CD4-positive, alpha-beta T cell treated with Interleukin-12 subunit alpha and Interleukin-12 subunit beta, for 1 hour (primary cell): ENCODE data around the gene RPL19.
"Not testable (repeated sequence)": the region's sequence is repeated elsewhere in the genome, so short reads cannot be mapped to it uniquely, and the experiment has no call there.

ENCODE experiments used
- DNase-seq: peaks from one replicate; pipeline ENCODE4 v3.0.0-alpha.2; 2020

RPL19 gene

GRCh38 chr17:39200070-39200879 lies at the start of gene RPL19:
TSS of gene RPL19 (plus strand) at chr17:39200283. CDS start at chr17:39200345, 62 bp downstream.
- DNase-seq = no peak

DNA sequence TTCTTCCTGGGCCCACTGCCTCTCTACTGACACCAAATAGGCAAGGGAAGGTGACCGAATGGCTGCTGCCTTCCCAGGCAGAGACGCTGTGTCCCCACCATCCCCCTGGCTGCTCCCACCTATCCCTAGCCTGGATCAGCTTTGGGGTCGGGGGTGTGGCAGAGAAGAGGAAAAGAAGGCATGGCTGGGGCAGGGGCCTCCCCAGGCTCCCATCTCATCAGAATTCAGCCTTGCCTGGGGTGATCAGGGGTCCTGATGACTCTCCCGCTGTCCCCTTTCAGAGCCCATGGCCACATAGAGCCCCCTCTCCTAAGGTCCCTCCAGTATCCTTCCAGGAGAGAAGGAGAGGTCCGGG lies 49.3 kb upstream of the RPL19 start:
- no peak for DNase-seq

DNA sequence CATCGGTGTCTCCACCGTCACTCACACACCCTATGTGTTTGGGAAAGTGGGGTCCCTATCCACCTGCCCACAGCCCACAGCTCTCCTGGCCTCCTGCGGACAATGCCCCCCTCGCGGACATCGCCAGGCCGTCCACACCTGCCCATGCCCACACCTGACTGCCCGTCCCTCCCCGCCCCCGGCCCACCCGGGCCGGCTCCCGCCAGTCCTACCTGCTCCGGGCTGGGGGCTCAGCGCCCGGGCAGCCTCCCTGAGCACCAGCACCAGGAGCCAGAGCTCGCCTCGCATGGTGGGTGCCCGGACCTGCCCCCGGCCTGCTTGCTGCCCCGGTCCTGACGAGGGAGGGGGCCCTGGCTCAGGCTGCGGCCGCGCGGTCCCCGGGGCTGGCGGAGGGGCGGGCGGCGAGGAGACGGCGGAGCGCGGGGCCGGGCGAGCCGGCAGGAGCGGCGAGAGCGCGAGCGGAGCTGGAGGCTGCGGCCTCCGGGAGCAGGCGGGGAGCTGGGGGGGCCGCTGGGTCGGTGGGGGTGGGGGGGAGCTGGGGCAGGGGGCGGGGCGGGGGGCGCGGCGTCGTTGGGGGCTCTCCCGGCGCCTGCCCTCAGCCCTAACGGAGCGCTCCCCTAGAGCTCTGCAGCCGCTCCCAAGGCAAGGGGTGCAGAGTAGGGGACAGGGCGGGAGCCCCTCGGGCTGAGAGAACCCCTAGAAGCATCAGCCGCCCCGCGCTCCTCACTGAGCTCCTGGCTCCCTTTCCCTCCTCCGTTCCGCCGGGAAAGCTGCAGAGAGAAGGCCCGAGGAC lies 48.7 kb upstream of the RPL19 start, which contains the start of gene PLXDC1:
Gene PLXDC1 (minus strand): TSS at position 488 of the 793 bp plus-strand sequence. CDS start 200 bp downstream, at position 288.
- DNase-seq = no peak

- DNase-seq = peak; percentile 41
These were observed 47.9 kb upstream of the RPL19 start for GRCh38 chr17:39151943-39152818.

DNA sequence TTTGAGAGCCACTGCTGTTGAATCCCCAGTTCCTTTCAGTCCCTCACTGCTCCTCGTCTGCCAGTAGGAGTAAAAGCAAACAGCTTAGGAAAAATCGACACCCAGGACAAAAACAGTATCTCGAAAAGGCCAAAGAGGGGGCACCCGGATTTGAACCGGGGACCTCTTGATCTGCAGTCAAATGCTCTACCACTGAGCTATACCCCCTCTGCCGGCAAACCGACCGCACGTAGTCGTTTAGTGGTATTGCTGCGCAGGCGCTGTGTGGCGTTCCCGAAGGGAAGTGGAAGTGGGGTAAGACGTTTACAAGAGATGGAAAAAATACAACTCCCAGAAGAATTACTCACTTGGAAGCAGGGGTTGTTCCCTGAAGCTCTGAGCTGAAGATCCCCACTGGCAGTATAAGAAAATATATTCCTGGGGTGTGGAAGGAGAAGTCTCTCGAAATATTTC lies 46.5 kb upstream of the RPL19 start:
- DNase-seq = peak; percentile 92

DNA sequence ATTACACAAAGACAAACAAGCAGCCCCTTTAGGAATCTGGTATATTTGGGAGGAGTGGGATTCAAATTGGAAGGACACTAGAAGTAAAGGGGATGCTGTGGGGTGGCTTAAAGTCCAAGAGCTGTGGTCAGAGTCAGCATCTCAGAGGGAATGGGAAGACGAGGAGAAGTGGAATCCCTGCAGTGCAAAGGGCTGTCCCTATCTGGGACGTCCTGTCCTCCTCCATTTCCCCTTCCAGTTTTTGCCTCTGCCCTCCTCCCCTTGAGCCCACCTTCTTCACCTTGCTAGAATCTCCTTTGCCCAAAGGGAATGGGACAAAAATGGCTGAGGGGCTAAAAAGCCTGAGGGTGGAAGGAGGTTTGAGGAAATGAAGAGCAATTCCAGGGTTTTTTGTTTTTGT lies 44.4 kb upstream of the RPL19 start:
- DNase-seq = no peak

- DNase-seq = no peak
These were observed 43.6 kb upstream of the RPL19 start for GRCh38 chr17:39156491-39156890.

GRCh38 chr17:39158623-39159022 lies 41.5 kb upstream of the RPL19 start:
- no peak for DNase-seq

- no peak for DNase-seq
These were observed 38.1 kb upstream of the RPL19 start for GRCh38 chr17:39161962-39162361.

DNA sequence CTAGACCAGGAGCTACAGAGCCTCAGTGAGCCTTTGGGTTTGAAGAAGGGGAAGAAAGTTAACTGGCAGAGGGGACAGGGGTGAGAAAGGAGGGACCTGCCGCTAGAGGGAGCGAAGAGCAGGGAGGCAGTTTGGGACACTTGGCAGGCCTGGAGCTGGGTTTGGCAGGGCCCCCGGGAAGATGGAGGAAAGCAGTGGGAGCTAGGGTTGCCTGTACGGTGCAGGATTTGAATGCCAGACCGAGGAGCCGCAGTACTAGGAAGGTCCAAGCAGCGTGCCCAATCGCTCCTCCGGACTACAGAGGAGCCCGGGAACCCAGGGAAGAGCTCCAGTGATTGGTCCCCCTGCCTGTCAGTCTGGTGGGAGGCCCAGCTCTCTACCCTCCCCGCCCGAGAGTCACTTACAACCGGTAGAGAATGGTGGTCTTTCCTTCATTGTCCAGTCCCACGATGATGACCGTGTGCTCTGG lies 35.4 kb upstream of the RPL19 start:
- peak; percentile 80 for DNase-seq

DNA sequence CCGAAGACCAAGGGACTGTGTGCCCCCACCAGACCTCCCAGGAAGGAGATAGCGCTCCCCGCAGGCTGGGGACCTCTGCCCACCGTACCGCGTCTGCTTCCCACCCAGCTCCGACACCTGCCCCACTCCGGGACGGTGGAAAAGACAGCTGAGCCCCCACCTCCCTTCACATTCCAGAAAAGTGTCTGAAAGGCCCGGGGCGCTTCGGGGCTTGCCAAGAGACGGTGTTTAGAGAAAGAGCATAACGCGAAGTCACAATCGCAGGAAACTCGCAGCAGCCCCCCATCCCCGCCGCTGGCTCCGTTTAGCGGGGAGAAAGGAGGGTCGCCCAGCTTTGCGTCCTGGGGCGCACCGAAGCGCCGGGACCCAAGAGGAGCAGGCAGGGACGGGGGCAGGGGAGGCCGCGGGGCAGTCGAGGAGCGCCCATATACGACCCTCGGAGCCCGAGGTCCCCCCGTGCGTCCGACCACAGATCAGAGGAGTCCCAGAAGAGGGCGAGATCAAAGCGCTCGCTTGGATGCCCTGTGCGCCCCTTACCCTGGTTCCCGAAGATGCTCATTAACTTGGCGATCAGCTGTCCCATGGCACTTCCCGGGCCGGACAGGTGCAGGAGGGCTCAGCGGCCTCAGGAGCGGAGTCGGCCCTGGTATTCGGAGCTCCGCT lies 34.8 kb upstream of the RPL19 start:
- DNase-seq = no peak

GRCh38 chr17:39165841-39166349 lies 34.2 kb upstream of the RPL19 start, which contains the start of gene ARL5C:
TSS of gene ARL5C (minus strand) at chr17:39166161. CDS start at chr17:39165760, 401 bp downstream.
- DNase-seq = no peak

DNA sequence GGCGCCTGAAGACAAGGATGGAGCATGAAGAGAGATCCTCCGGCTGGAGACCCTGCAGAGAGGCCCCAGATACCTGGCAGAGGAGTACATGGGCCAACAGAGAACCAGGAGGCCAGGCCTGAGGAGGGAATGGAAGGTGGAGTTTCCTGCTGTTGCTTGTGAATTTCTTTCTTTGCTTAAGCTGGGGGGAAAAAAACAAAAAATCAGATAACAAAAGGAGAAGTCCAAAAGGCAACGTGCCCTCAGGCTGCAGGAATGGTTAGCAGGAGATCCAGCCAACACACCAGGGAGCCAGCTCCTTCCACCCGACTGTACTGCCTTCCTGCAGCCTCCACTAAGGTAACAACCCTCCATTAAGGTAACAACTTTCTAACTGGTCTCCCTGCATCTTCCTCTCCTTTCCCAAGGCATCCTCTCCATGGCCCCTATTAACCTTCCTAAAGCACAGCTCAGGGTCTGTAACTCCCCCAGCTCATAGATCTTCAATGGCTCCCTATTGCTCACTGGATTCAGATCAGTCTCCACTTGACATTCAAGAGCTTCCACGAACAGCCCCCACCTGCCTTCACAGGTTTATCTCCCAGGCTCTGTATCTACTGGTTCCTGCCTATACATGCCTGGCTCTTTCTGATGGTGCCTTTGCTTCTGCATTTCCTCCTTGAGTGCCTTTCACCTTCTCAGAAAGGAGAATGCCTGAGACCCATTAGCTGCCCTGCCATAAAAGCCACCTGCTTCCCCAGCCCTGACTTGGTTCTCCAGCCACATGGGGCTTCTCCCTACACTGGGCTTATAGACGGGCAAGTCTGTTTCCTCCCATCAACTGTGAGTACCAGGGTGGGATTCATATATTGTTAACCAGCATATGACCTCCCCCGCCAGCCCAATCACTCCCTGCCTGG lies 33.4 kb upstream of the RPL19 start:
- no peak for DNase-seq

DNA sequence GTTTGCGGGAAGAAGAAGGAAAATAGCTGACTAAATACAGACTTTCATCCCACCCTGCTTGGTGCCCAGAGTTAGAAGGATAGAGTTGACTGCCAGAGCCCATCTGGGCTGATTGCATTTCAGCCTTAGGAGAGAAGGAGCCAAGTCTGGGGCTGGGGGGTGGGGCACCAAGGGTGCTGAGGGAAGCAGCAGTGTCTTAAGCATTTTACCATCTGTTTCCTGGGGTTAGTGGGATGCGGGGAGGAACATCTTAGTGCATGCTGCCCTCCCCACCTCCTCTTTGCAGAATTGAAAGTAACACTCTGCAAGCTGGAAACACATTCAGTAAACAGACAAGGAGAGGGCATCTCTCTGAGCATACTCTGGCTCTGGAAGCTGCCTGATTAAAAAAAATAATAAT lies 32.6 kb upstream of the RPL19 start:
- peak; percentile 20 for DNase-seq

GRCh38 chr17:39168503-39168902 lies 31.6 kb upstream of the RPL19 start:
- not testable (repeated sequence) for DNase-seq

DNA sequence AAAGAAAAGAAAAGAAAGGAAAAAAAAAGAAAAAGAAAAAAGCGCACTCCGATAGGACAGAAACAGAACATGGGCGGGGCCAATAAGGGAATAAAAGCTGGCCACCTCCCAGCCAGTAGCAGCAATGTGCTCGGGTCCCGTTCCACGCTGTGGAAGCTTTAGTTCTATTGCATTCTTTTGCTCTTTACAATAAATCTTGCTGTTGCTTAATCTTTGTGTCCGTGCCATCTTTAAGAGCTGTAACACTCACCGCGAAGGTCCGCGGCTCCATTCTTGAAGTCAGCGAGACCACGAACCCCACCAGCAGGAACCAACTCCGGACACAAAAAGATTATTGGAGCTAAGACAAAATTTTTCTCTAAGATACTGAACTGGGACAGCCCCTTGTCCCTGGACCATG lies 31.0 kb upstream of the RPL19 start:
- no peak for DNase-seq

DNA sequence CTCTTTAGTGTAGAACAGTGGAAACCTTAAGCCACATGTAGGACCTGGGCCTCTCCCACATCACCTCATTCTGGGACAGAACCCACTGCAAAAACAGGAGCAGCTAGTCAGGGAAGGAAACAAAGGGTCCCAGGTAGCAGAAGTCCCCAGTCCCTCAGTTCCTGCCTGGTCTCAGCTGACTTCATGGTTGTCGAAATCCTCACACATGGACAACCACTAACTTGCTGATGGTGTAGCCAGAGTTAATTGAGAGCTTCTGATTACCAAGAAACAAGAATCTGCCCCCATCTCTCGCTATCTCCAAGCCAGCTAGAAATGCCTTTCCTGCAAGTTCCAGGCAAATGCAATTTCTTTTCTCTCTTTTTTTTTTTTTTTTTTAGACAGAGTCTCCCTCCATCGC lies 30.6 kb upstream of the RPL19 start:
- no peak for DNase-seq

GRCh38 chr17:39170109-39170508 lies 30.0 kb upstream of the RPL19 start:
- DNase-seq = no peak

DNA sequence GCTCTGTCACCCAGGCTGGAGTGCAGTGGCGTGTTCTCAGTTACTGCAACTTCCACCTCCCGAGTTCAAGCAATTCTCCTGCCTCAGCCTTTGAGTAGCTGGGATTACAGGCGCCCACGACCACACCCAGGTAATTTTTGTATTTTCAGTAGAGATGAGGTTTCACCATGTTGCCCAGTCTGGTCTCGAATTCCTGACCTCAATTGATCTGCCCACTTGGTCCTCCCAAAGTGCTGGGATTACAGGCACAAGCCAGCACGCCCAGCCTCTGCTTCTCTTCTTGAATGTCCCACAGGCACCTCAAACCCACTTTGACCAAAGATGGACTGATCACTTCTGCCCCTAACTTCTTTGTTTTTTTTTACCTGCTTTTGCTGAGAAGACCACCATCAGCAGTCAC lies 29.5 kb upstream of the RPL19 start:
- DNase-seq = no peak

GRCh38 chr17:39171933-39172332 lies 28.1 kb upstream of the RPL19 start:
- no peak for DNase-seq

GRCh38 chr17:39173080-39173479 lies 27.0 kb upstream of the RPL19 start:
- DNase-seq = no peak
